Activated CD8-positive, alpha-beta memory T cell treated with anti-CD3 and anti-CD28 coated beads for 24 hours (primary cell): ENCODE measurements around the gene TMEM30A.

Experiments
- DNase-seq: peaks from one replicate; pipeline ENCODE4 v3.0.0-alpha.2; 2020

Gene TMEM30A

GRCh38 chr6:75291331-75291730, 6.7 kb upstream of the TMEM30A start:
- no peak for DNase-seq

GRCh38 chr6:75290136-75290945, 5.7 kb upstream of the TMEM30A start:
- no peak for DNase-seq

- no peak for DNase-seq
These were observed 3.4 kb upstream of the TMEM30A start for GRCh38 chr6:75288023-75288422.

GRCh38 chr6:75287424-75287823, 2.8 kb upstream of the TMEM30A start:
- no peak for DNase-seq

GRCh38 chr6:75286955-75287354, 2.4 kb upstream of the TMEM30A start:
- DNase-seq = no peak

- DNase-seq = no peak
These were observed 669 bp upstream of the TMEM30A start for GRCh38 chr6:75285283-75285639.

- no peak for DNase-seq
These were observed 523 bp downstream of the TMEM30A start for GRCh38 chr6:75283907-75284631.

- no peak for DNase-seq
These were observed 1.9 kb downstream of the TMEM30A start for GRCh38 chr6:75282706-75283105.

- DNase-seq = no peak
These were observed 2.9 kb downstream of the TMEM30A start for GRCh38 chr6:75281653-75282052.

GRCh38 chr6:75280131-75280855, 4.3 kb downstream of the TMEM30A start:
- no peak for DNase-seq

- no peak for DNase-seq
These were observed 5.2 kb downstream of the TMEM30A start for GRCh38 chr6:75279418-75279817.

GRCh38 chr6:75278474-75279077, 6.0 kb downstream of the TMEM30A start:
- no peak for DNase-seq

- DNase-seq = no peak
These were observed 9.5 kb downstream of the TMEM30A start for GRCh38 chr6:75275067-75275466.

- DNase-seq = no peak
These were observed 11.6 kb downstream of the TMEM30A start for GRCh38 chr6:75273009-75273408.

- no peak for DNase-seq
These were observed 12.3 kb downstream of the TMEM30A start for GRCh38 chr6:75272145-75272840.

GRCh38 chr6:75268988-75269354, 15.6 kb downstream of the TMEM30A start:
- no peak for DNase-seq

GRCh38 chr6:75268121-75268987, 16.2 kb downstream of the TMEM30A start:
- DNase-seq = no peak

GRCh38 chr6:75267461-75267860, 17.1 kb downstream of the TMEM30A start:
- DNase-seq = no peak

- DNase-seq = no peak
These were observed 17.8 kb downstream of the TMEM30A start for GRCh38 chr6:75266716-75267291.

- no peak for DNase-seq
These were observed 21.2 kb downstream of the TMEM30A start for GRCh38 chr6:75263401-75263750.

GRCh38 chr6:75262716-75263400, 21.7 kb downstream of the TMEM30A start:
- DNase-seq = no peak
